Measurements from ENCODE around the gene FBP2. TPM values are rescaled to one million over a fixed set of nuclear protein-coding genes. Genes with fewer than 3 reads are reported as not detected.

FBP2 gene
- total and polyA plus RNA-seq, 2 of the 4 experiments (the other 2 are of a cell fraction), result not detected

DNA sequence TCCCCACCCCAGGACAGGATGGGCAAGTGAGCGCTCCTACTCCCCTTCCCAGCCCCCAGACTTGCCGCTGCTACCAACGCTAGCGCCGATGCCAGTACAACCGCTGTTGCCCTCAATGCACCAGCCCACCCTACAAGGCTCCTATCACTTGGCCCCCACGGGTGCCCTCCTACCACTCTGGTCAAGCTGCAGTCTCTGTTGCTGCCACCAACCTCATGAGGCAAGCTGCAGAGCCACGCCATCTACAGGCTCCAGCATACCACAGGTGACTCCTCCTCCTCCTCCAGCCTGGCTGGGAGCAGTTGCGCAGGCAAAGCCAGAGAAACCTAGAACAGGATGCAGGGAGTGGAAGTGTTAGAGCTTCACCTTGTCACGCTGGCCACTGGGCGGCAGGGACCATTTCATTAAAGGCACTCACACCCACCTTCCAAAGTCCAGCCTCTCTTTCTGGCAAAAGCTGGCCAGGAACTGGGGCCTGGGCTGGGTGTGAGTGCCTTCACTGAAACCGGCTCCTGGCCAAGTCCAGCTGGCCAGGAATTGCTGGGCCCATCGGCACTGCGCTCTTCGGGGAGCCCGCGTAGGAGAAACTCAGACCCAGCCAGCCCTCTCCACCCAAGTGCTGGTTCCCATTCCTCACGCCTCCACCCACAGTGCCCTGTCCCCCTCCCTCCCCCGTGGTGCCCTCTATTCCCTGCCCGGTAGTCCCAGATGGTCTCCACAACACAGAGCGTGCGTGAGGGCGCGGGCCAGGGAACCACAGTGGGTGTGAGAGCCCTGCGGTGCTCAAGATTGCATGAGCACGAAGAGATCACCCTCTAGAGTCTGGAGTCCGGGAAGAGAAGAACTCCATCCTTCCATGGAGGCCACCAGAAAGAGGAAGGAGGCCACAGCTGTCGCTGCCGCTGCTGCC is 40.3 kb downstream of the FBP2 start (continued):
- TF ChIP-seq POLR2A (IDR thresholded peaks at IDR 0.05; ENCODE audit: low read depth, low read length), result no peak

DNA sequence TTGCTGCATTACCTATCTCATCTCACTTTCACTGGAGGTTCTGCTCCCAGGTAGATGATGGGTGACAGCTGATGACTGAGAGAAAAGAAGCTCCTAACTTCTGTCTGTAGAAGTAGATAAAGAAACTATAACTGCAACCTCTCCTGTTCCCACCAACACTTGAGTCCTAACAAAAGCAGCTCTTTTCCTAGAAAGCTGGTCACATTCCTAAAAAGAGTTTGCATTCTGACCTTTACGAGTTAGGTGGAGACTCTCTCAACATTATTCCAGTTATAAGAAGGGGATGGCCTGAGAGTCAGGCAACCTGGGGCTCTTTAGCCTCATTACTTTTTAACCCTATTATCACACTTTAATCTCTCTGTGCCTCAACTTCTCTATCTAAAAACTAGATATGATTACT is 47.7 kb downstream of the FBP2 start:
- H4K8ac ChIP-seq (ENCODE audit: low read depth in 2 of 2, low read length in 2 of 2), result no peak overlapping the region
- H2BK15ac ChIP-seq (ENCODE audit: low read depth, low read length), result no peak overlapping the region
- H2AK5ac ChIP-seq (ENCODE audit: low read depth, low read length), result no peak overlapping the region
- H2BK120ac ChIP-seq (ENCODE audit: low read depth, low read length), result no peak overlapping the region
- H2BK5ac ChIP-seq (ENCODE audit: low read depth, low read length, poor library complexity, severe bottlenecking), result no peak overlapping the region
- no peaks in the 10 kb centered on the region for H3K79me1 ChIP-seq (ENCODE audit: low read depth in 1 of 2, low read length in 2 of 2)
- H3K4ac ChIP-seq (ENCODE audit: low read depth, low read length), result no peak overlapping the region
- no peak overlapping the region for H3K14ac ChIP-seq (replicated peaks; ENCODE audit: low read depth, low read length)
- intact Hi-C loops (cut with micrococcal nuclease), result no loop called here
- BruUV-seq (replicated peaks), result no TSS peak
- H3K27ac ChIP-seq (ENCODE audit: insufficient read depth, low read length), result no peak overlapping the region
- no peaks in the 10 kb centered on the region for H3K9me3 ChIP-seq (ENCODE audit: control insufficient read depth, insufficient read depth, low read length)
- H2BK20ac ChIP-seq (ENCODE audit: low read depth, low read length), result no peak overlapping the region
- WGBS, 2 experiments (ENCODE audit: extremely low coverage in 2 of 2, insufficient read length in 1 of 2), result no CpG with 5 or more reads among the region's 1 CpG
- DNase-seq, result no peak
- no peak overlapping the region for H3K4me2 ChIP-seq (ENCODE audit: low read depth, low read length)
- H3K9me1 ChIP-seq (ENCODE audit: insufficient read depth, low read length), result no peaks in the 10 kb centered on the region
- no peak overlapping the region for H2AK9ac ChIP-seq (replicated peaks; ENCODE audit: low read depth, low read length, poor library complexity)
- ChIA-PET POLR2A (ENCODE audit: unreplicated experiment) (no interaction called here), CTCF (no interaction called here)
- no peaks in the 10 kb centered on the region for H4K20me1 ChIP-seq (ENCODE audit: insufficient read depth, low read length)
- H3K23ac ChIP-seq (ENCODE audit: low read depth, low read length), result no peak overlapping the region
- H2AFZ ChIP-seq (replicated peaks; ENCODE audit: low read length, poor library complexity), result no peak overlapping the region
- H3K27me3 ChIP-seq (ENCODE audit: control insufficient read depth, insufficient read depth, low read length), result no peaks in the 10 kb centered on the region
- H3K56ac ChIP-seq (ENCODE audit: extremely low read depth, insufficient read depth, low read length), result no peak overlapping the region; the same call in 1 of the 2 replicates
- H4K5ac ChIP-seq (ENCODE audit: low read depth, low read length), result no peak overlapping the region
- no peak for ATAC-seq (ENCODE audit: low read depth)
- no peaks in the 10 kb centered on the region for H3K36me3 ChIP-seq (ENCODE audit: control insufficient read depth, insufficient read depth, low read length)
- no peak overlapping the region for H4K91ac ChIP-seq (ENCODE audit: insufficient read depth, low read depth, low read length)
- H3K9ac ChIP-seq (ENCODE audit: low read depth, low read length), result no peak overlapping the region
- H3K4me1 ChIP-seq (ENCODE audit: control insufficient read depth, insufficient read depth, low read length), result no peaks in the 10 kb centered on the region
- dilution Hi-C loops (cut with HindIII; ENCODE audit: low sequenced_read_pairs, unreplicated experiment), result no loop called here
- in situ Hi-C loops (cut with MboI; ENCODE audit: low sequenced_read_pairs), result no loop called here
- H3K4me3 ChIP-seq (ENCODE audit: insufficient read depth, low read depth, low read length), result no peak overlapping the region
- no peak overlapping the region for H3K18ac ChIP-seq (ENCODE audit: low read depth, low read length)
- TF ChIP-seq RAD21 (IDR thresholded peaks at IDR 0.05; ENCODE audit: low read length) (no peak), POLR2A (IDR thresholded peaks at IDR 0.05; ENCODE audit: low read depth, low read length) (no peak), MXI1 (IDR thresholded peaks at IDR 0.05; ENCODE audit: borderline replicate concordance, low read depth, low read length) (no peak), MAFK (IDR thresholded peaks at IDR 0.05; ENCODE audit: low read depth, low read length) (no peak), SMC3 (IDR thresholded peaks at IDR 0.05; ENCODE audit: low read depth, low read length) (no peak), CHD1 (IDR thresholded peaks at IDR 0.05; ENCODE audit: low read depth, low read length) (no peak), RCOR1 (IDR thresholded peaks at IDR 0.05; ENCODE audit: insufficient replicate concordance, low read length) (no peak), NFE2L2 (IDR thresholded peaks at IDR 0.05; ENCODE audit: low read depth, low read length) (no peak), RFX5 (IDR thresholded peaks at IDR 0.05; ENCODE audit: low read depth, low read length) (no peak), BHLHE40 (IDR thresholded peaks at IDR 0.05; ENCODE audit: low read depth, low read length) (no peak)
- TF ChIP-seq, protein P1, sequence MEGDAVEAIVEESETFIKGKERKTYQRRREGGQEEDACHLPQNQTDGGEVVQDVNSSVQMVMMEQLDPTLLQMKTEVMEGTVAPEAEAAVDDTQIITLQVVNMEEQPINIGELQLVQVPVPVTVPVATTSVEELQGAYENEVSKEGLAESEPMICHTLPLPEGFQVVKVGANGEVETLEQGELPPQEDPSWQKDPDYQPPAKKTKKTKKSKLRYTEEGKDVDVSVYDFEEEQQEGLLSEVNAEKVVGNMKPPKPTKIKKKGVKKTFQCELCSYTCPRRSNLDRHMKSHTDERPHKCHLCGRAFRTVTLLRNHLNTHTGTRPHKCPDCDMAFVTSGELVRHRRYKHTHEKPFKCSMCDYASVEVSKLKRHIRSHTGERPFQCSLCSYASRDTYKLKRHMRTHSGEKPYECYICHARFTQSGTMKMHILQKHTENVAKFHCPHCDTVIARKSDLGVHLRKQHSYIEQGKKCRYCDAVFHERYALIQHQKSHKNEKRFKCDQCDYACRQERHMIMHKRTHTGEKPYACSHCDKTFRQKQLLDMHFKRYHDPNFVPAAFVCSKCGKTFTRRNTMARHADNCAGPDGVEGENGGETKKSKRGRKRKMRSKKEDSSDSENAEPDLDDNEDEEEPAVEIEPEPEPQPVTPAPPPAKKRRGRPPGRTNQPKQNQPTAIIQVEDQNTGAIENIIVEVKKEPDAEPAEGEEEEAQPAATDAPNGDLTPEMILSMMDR (conservative IDR thresholded peaks at IDR 0.05; ENCODE audit: low read depth, low read length), result no peak
- TF ChIP-seq, protein P2, sequence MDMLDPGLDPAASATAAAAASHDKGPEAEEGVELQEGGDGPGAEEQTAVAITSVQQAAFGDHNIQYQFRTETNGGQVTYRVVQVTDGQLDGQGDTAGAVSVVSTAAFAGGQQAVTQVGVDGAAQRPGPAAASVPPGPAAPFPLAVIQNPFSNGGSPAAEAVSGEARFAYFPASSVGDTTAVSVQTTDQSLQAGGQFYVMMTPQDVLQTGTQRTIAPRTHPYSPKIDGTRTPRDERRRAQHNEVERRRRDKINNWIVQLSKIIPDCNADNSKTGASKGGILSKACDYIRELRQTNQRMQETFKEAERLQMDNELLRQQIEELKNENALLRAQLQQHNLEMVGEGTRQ (IDR thresholded peaks at IDR 0.05; ENCODE audit: low read depth, low read length), result no peak
- TF ChIP-seq, protein P3, sequence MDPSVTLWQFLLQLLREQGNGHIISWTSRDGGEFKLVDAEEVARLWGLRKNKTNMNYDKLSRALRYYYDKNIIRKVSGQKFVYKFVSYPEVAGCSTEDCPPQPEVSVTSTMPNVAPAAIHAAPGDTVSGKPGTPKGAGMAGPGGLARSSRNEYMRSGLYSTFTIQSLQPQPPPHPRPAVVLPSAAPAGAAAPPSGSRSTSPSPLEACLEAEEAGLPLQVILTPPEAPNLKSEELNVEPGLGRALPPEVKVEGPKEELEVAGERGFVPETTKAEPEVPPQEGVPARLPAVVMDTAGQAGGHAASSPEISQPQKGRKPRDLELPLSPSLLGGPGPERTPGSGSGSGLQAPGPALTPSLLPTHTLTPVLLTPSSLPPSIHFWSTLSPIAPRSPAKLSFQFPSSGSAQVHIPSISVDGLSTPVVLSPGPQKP (IDR thresholded peaks at IDR 0.05; ENCODE audit: borderline replicate concordance, low read depth, low read length), result no peak

Data from IMR-90 (cell line).